GM18508 (cell line): ENCODE data around the gene OPCML.

Source experiments
- ATAC-seq: cut with Tn5 transposase; IDR thresholded peaks from one replicate; pipeline ENCODE4 v1.9.1; 2021; ENCODE audit warnings: moderate number of reproducible peaks; ENCODE audit not compliant: insufficient read depth, unreplicated experiment

OPCML gene

GRCh38 chr11:133506023-133506422 lies 26.3 kb downstream of the OPCML start:
- no peak for ATAC-seq

GRCh38 chr11:133504906-133505305 lies 27.4 kb downstream of the OPCML start:
- ATAC-seq = no peak

- ATAC-seq = no peak
These were observed 28.5 kb downstream of the OPCML start for GRCh38 chr11:133503776-133504175.

- no peak for ATAC-seq
These were observed 29.1 kb downstream of the OPCML start for GRCh38 chr11:133503236-133503635.

GRCh38 chr11:133501643-133502539 lies 30.4 kb downstream of the OPCML start:
- ATAC-seq = no peak

- no peak for ATAC-seq
These were observed 31.4 kb downstream of the OPCML start for GRCh38 chr11:133500936-133501335.

- ATAC-seq = no peak
These were observed 31.9 kb downstream of the OPCML start for GRCh38 chr11:133500435-133500834.

GRCh38 chr11:133498969-133499368 lies 33.3 kb downstream of the OPCML start:
- ATAC-seq = no peak

GRCh38 chr11:133497477-133498140 lies 34.7 kb downstream of the OPCML start:
- ATAC-seq = no peak

- ATAC-seq = no peak
These were observed 39.4 kb downstream of the OPCML start for GRCh38 chr11:133492895-133493294.

GRCh38 chr11:133491680-133492383 lies 40.5 kb downstream of the OPCML start:
- no peak for ATAC-seq

- ATAC-seq = no peak
These were observed 51.6 kb downstream of the OPCML start for GRCh38 chr11:133480722-133481121.

- no peak for ATAC-seq
These were observed 53.1 kb downstream of the OPCML start for GRCh38 chr11:133479209-133479608.

GRCh38 chr11:133477251-133477625 lies 55.1 kb downstream of the OPCML start:
- no peak for ATAC-seq

- ATAC-seq = no peak
These were observed 55.6 kb downstream of the OPCML start for GRCh38 chr11:133476570-133477250.

- no peak for ATAC-seq
These were observed 57.8 kb downstream of the OPCML start for GRCh38 chr11:133474461-133474860.

GRCh38 chr11:133467686-133468085 lies 64.6 kb downstream of the OPCML start:
- ATAC-seq = no peak

GRCh38 chr11:133443206-133443747 lies 89.0 kb downstream of the OPCML start:
- no peak for ATAC-seq

GRCh38 chr11:133441964-133442660 lies 90.2 kb downstream of the OPCML start:
- ATAC-seq = no peak

- no peak for ATAC-seq
These were observed 106.3 kb downstream of the OPCML start for GRCh38 chr11:133425992-133426391.
